HG03378 (cell line): ENCODE data around the gene RPL38.
"Not testable (repeated sequence)": the region's sequence is repeated elsewhere in the genome, so short reads cannot be mapped to it uniquely, and the experiment has no call there.

Source experiments
- ATAC-seq: cut with Tn5 transposase; IDR thresholded peaks from one replicate; pipeline ENCODE4 v1.9.1; 2021; ENCODE audit warnings: mild to moderate bottlenecking, moderate library complexity; ENCODE audit not compliant: unreplicated experiment

The RPL38 gene

DNA sequence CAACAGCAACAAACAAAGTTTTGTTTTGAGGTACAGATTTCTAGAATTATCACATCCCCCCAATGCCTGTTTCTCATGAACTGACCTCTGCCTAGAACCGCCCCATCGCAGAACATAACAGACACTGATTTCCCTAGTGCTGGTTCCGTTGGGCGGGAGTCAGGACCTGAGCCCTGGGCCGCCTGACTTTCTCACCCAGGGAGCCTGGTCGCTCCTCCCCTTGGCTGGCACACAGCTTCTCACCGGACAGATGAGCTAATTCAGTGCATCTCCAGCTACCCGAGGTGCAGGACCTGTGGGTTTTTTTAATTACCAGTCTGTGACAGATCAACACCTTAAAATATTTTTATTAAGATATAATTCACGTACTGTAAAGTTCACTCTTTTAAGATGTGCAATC, 20.1 kb upstream of the RPL38 start:
- no peak for ATAC-seq

- no peak for ATAC-seq
These were observed 17.8 kb upstream of the RPL38 start for GRCh38 chr17:74185571-74186185.

- no peak for ATAC-seq
These were observed 17.0 kb upstream of the RPL38 start for GRCh38 chr17:74186498-74186897.

DNA sequence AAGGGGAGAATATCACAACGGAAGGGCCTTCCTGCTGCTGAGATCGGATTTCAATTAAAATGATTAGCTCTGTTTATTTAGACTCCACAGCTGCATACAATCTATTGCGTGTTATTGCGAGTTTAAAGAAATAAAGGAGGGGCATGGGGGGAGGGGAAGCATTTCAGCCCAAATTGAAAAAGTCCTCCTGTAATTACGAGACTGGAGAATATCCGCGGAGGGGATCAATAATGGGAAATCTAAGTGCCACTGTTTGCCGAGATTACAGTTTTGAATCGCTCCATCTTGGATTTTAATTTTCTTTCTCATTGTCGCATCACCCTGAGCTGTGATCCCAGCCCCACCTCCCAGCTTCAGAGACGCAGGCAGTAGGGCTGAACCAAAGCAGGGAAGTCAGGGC, 15.7 kb upstream of the RPL38 start:
- ATAC-seq: no peak

- ATAC-seq: not testable (repeated sequence)
These were observed 14.8 kb upstream of the RPL38 start for GRCh38 chr17:74188687-74189086.

DNA sequence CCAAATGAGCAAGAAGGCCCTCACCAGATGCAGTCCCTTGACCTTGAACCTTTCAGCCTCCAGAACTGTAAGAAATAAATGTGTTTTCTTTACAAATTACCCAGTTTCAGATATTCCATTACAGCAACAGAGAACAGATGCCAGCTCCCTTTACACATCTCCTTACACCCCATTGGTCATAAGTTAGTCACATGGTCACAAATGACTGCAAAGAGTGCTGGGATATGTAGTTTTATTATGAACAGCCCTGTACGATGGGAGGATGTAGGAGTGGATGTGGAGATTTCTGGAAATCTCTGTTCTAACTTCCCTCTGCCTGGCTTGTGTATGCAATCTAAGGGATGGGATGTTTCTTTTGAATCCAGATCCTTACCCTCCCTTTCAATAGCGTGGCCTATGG, 13.3 kb upstream of the RPL38 start:
- no peak for ATAC-seq

DNA sequence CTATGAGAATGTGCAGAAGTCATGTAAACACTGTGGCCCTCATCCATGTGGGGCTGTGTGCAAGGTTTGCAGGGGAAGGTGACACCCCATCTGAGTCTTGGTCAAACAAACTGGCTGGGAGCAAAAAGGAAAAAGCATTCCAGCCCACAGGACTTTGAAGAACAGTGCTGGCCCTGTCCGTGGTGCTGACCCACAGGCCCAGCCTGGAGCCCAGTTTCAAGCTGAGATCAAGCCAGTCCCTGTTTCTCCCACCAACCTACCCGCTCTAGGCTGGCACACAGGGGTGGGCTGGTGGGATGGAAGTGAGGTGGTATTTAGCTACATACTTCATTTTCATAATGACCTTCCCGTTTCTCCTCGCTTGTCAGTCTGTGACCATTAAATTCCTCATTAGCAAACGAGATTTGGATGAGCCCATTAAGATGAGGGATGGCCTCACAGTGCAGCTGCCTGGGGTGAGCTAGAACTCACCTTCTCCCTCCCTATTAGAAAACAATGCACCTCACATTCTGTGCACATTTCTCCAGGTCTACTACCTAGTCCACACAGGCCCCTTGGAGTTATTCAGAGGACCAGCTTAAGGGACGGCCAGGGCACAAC, 12.6 kb upstream of the RPL38 start:
- ATAC-seq: no peak

- ATAC-seq: no peak
These were observed 10.3 kb upstream of the RPL38 start for GRCh38 chr17:74192950-74193781.

DNA sequence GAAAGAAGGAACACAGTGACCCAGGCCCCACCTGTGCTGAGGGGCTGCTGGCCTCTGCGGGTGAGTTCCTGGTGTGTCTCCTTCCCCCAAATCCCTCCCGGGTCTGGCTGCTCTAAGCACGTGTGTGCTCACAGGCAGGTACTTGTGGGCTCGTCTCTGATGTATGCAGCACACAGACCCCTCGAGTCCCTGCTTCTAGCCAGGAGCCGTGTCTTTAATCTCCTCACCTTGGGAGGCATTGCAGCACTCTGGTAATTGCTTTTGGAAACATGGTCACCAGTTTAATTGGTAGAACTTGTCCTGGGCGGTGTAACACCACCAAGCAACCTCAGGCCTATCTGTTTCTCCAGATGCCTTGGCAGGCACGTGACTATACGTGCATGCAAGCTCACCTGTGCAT, 8.8 kb upstream of the RPL38 start:
- ATAC-seq: no peak

DNA sequence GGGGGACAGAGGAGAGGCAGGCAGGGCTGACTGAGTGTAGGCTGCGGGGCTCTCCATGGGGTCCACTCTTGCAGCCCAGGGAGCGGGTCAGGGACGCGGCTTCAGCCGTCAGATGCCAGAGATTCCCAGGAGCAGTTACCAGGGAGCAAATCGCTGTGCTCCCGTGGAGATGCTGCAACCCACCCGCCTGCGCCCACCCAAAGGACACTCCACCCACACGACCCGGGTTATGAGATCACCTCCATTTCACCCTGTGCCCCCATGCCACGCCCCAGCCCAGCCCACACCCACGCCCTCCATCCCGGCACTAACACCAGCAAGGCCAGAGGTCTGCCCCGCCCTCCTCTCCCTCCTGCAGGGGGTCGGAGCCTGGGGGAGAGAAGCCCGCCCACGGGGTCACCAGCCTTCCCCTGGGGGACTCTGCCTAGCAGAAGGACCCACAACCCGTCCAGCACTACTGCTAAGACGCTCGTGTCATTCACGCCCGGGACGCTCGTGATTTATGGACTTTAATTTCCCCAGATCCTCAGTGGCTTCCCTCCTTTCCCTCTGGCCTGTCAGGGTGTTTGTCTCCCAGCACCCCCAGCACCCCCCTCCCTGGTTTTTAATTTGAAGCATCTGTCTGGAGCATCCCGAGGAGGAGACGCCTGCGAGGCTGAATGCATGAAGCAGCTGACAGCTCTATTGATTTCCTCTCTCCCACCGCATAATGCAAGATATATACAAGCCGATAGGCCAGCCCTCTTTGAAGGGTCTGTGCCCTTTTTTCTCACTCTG, 6.7 kb upstream of the RPL38 start:
- ATAC-seq: no peak

DNA sequence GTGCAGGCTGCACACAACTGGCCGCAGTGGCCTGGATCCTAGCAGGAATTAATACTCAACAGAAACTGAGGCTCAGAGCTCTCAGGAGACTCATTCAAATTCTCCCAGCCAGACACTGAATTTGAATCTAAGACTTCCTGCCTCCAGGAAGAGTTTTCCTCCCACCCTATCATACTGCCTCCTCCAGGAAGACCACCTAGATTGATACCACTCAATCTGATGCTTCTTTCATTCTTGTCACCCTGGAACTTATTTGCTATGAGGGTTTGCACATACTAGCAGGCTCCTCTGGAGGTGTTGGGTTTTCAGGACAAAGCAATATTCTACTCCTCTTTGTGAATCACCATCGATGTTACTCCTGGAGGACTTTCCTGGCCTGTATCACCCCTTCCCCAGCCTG, 5.7 kb upstream of the RPL38 start:
- no peak for ATAC-seq

GRCh38 chr17:74198694-74199093, 4.8 kb upstream of the RPL38 start:
- ATAC-seq: no peak

DNA sequence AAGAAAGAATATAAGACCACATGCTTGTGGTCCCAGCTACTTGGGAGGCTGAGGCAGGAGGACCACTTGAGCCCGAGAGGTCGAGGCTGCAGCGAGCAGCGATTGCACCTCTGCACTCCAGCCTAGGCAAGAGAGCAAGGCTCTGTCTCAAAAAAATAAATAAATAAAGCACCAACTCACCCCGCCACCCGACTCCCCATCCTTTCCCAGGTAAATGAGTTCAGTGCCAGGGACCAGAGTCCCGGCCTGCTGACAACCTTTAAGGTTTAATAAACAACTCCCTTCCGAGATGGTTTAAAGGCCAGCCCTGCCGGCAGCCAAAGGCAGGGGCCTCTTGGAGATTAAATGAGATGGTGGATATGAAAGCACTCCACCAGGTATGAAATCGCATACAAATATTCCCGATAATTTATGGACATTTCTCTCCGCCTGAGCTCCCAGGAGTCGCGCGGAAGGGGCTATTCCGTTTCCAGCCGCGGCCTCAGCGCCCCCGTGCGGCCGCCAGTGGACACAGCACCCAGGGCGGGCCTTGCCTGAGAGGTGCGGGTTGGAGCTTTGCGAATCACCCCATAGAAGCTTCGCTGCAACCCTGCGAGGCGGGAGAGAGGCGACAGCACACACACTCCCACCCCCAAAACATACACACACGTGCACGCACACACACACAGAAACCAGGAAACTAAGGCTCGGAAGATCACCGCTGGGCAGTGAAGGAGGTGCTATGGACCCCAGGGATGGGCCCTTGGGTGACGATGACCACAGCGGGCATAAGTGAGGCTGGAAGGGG, 4.0 kb upstream of the RPL38 start:
- ATAC-seq: no peak

DNA sequence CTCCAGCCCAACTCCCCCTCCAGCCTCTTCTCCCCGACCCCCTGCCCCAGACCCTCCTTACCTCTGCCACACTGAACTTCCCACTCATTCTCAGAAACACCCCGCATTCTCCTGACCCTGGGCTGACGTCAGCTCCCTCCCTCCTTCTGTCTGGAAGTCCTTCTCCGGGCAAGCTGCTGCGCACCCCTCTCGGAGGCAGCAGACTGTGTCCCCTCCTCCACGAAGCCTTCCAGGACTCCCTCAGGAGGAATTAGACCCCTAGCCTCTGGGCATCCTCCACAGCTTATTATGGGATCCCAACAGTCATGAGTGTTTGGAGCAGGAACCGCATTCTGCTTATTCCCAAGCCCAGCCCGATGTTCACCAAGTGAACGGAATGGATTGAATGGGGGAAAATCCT, 3.4 kb upstream of the RPL38 start:
- no peak for ATAC-seq

- ATAC-seq: no peak
These were observed 2.2 kb upstream of the RPL38 start for GRCh38 chr17:74201250-74201649.

GRCh38 chr17:74201948-74202347, 1.5 kb upstream of the RPL38 start:
- no peak for ATAC-seq

DNA sequence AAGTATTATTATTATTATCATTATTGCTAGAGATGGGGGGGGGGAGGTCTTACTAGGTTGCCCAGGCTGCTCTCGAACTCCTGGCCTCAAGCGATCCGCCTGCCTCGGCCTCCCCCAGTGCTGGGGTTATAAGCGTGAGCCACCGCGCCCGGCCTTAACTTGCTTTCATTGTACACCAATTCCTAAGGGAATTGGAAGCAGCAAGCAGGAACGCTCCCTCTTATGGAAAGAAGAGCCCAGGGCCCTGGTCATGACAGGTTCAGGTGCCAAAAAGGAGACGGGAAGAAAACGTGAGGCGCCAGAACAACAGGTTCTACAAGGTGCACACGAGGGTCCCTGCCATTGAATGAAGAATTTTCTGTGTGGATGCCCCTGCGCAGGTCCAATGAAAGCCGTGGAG, 540 bp upstream of the RPL38 start:
- no peak for ATAC-seq

DNA sequence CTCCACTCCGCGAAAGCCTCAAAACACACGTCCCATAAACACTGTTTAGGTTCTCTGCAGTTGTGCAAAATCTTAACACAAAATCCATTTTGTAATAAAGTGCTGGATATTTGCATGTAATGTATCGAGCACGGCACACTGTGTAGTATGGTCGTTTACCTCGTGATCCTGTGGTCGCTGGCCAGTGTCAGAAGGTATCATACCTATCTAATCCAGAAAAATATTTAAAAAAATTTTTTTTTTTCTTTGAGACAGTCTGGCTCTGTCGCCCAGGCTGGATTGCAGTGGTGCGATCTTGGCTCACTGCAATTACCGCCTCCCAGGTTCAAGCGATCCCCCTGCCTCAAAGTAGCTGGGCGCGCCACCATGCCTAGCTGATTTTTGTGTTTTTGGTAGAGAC, 996 bp downstream of the RPL38 start:
- ATAC-seq: no peak

DNA sequence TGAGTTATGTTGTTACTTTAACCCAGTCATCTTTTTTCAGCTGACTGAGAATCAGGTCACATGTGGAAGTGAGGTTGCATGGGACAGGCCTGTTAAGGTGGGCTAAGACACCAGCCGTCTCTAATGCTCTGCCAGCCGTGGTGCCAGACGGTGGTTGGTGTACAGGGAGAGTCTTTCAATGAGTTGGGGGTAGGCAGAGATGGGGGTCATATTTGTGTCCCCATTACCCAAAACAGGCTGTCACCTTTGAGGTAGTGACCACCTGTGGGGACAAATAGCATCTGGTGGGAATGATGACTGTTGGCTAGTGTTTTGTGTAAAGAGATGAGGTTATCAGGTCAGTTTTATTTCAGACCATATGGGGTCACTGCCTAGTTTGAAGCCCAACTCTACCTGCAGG, 1.8 kb downstream of the RPL38 start:
- no peak for ATAC-seq

- no peak for ATAC-seq
These were observed 2.9 kb downstream of the RPL38 start for GRCh38 chr17:74206332-74206818.
